ENCODE data around the gene SPRED2. TPM values are rescaled to one million over a fixed set of nuclear protein-coding genes. Genes with fewer than 3 reads are reported as not detected.

The SPRED2 gene
- total RNA-seq, 1 donor from 2014 or later = 54.5 TPM

GRCh38 chr2:65403529-65403915 lies 28.9 kb downstream of the SPRED2 start:
- no peak for DNase-seq
- Mint-ChIP-seq H3K4me1 (ENCODE audit: low read depth, unreplicated experiment) (peaks cover 36% of the 10 kb centered on the region), H3K4me3 (ENCODE audit: unreplicated experiment) (no peak overlapping the region), H3K27ac (ENCODE audit: unreplicated experiment) (no peak overlapping the region), H3K9me3 (ENCODE audit: unreplicated experiment) (peaks cover 4% of the 10 kb centered on the region), H3K27me3 (ENCODE audit: unreplicated experiment) (peaks cover 8% of the 10 kb centered on the region), H3K36me3 (ENCODE audit: unreplicated experiment) (no peaks in the 10 kb centered on the region)
- TF ChIP-seq CTCF (IDR thresholded peaks at IDR 0.05; ENCODE audit: partially characterized antibody, unreplicated experiment) = no peak

GRCh38 chr2:65402780-65403528 lies 29.4 kb downstream of the SPRED2 start:
- H3K9me3 Mint-ChIP-seq (ENCODE audit: unreplicated experiment) = peaks cover 3% of the 10 kb centered on the region
- TF ChIP-seq CTCF (IDR thresholded peaks at IDR 0.05; ENCODE audit: partially characterized antibody, unreplicated experiment) = no peak
- H3K27me3 Mint-ChIP-seq (ENCODE audit: unreplicated experiment) = peaks cover 8% of the 10 kb centered on the region
- H3K4me1 Mint-ChIP-seq (ENCODE audit: low read depth, unreplicated experiment) = peaks cover 32% of the 10 kb centered on the region
- H3K27ac Mint-ChIP-seq (ENCODE audit: unreplicated experiment) = peak overlapping the region; percentile 66
- no peak for DNase-seq
- no peak overlapping the region for H3K4me3 Mint-ChIP-seq (ENCODE audit: unreplicated experiment)
- H3K36me3 Mint-ChIP-seq (ENCODE audit: unreplicated experiment) = no peaks in the 10 kb centered on the region

GRCh38 chr2:65402323-65402722 lies 30.1 kb downstream of the SPRED2 start:
- Mint-ChIP-seq H3K27me3 (ENCODE audit: unreplicated experiment) (peaks cover 8% of the 10 kb centered on the region), H3K4me3 (ENCODE audit: unreplicated experiment) (peak overlapping the region; percentile 63), H3K27ac (ENCODE audit: unreplicated experiment) (peak overlapping the region; percentile 98), H3K9me3 (ENCODE audit: unreplicated experiment) (peaks cover 3% of the 10 kb centered on the region), H3K4me1 (ENCODE audit: low read depth, unreplicated experiment) (peaks cover 29% of the 10 kb centered on the region), H3K36me3 (ENCODE audit: unreplicated experiment) (no peaks in the 10 kb centered on the region)
- TF ChIP-seq CTCF (IDR thresholded peaks at IDR 0.05; ENCODE audit: partially characterized antibody, unreplicated experiment) = no peak
- DNase-seq = no peak

- no peak for TF ChIP-seq CTCF (IDR thresholded peaks at IDR 0.05; ENCODE audit: partially characterized antibody, unreplicated experiment)
- Mint-ChIP-seq H3K27ac (ENCODE audit: unreplicated experiment) (peak overlapping the region; percentile 76), H3K4me1 (ENCODE audit: low read depth, unreplicated experiment) (peaks cover 32% of the 10 kb centered on the region)
These were observed 35.3 kb downstream of the SPRED2 start for GRCh38 chr2:65397122-65397521.

GRCh38 chr2:65396348-65397026 lies 35.9 kb downstream of the SPRED2 start:
- DNase-seq = no peak
- no peaks in the 10 kb centered on the region for H3K36me3 Mint-ChIP-seq (ENCODE audit: unreplicated experiment)
- no peak for TF ChIP-seq CTCF (IDR thresholded peaks at IDR 0.05; ENCODE audit: partially characterized antibody, unreplicated experiment)
- no peaks in the 10 kb centered on the region for H3K27me3 Mint-ChIP-seq (ENCODE audit: unreplicated experiment)
- H3K4me3 Mint-ChIP-seq (ENCODE audit: unreplicated experiment) = no peak overlapping the region
- no peak overlapping the region for H3K27ac Mint-ChIP-seq (ENCODE audit: unreplicated experiment)
- peaks cover 6% of the 10 kb centered on the region for H3K9me3 Mint-ChIP-seq (ENCODE audit: unreplicated experiment)
- H3K4me1 Mint-ChIP-seq (ENCODE audit: low read depth, unreplicated experiment) = peaks cover 29% of the 10 kb centered on the region

More at GRCh38 chr2:65397122-65397521, 35.3 kb downstream of the SPRED2 start:
- no peak for DNase-seq
- H3K27me3 Mint-ChIP-seq (ENCODE audit: unreplicated experiment) = peaks cover 4% of the 10 kb centered on the region
- H3K9me3 Mint-ChIP-seq (ENCODE audit: unreplicated experiment) = peaks cover 6% of the 10 kb centered on the region
- no peak overlapping the region for H3K4me3 Mint-ChIP-seq (ENCODE audit: unreplicated experiment)
- no peaks in the 10 kb centered on the region for H3K36me3 Mint-ChIP-seq (ENCODE audit: unreplicated experiment)

Measured in glutamatergic neuron (in vitro differentiated cells).